Measurements from ENCODE around the gene MED13.

MED13 gene

DNA sequence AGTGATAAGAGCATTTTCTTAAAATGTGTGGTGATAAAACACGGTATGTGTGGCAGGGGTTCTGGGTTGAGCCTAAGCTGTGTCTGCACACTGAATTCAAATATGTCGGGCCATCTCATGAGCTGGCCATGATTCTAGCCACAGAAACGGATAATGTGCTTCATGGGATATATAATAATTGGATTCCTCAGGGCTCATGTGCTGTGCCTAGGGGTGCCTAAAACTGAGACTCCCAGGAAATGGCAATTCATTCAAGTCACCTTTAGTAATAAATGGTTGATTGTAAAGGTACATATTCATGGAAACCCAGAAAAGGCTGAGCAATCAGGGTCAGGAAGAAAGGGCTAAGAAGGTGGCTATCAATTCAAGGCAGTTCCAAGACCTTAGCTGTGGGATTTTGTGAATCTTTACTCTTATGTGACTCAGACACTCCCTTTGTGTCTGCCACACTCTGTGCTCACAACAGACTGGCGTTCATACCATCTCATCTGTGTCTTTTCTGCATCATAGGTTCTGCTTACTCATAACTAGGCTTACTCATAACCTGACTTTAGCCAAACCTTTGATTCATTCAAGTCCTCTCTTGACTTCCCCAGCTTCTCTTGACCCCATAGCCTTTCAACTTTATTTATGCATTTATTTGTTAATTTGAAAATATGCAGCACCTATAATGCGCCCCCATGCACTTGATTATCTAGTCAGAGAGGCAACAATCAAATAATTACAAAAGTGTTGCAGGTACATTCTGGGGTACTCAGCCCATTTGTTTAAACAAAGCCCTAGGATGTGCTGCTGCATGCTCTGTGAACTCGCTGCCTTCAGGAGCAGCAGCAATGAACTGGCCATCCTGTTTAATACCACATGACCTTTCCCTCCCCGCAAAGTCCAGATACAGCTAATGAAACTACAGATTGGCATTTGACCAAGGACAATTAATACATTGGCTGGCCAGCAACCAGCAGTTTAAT, 28.4 kb upstream of the MED13 start:
- no peak overlapping the region for H3K4me3 Mint-ChIP-seq
- H3K9me3 Mint-ChIP-seq = no peaks in the 10 kb centered on the region
- no peak for DNase-seq
- H3K27me3 Mint-ChIP-seq = no peaks in the 10 kb centered on the region
- no peaks in the 10 kb centered on the region for H3K36me3 Mint-ChIP-seq (ENCODE audit: low read depth)
- peak overlapping the region; percentile 79 for H3K27ac Mint-ChIP-seq
- peaks cover 16% of the 10 kb centered on the region for H3K4me1 Mint-ChIP-seq (ENCODE audit: low read depth)

DNA sequence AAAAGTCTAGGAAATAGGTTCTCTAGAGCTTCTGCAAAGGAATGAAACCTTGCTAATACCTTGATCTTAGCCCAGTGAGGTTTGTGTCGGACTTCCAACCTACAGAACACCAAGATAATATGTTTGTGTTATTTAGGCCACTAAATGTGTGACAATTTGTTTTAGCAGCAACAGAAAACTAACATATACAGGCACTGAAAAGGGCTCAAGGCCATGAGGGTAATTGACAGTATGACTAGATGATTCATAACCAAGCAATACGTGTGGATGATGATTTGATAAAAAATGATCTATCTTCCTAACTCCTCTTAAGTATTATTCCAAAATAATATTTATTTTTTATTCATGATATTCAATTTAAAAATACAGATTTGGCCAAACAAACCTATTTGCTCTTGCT, 27.7 kb upstream of the MED13 start:
- no peaks in the 10 kb centered on the region for H3K36me3 Mint-ChIP-seq (ENCODE audit: low read depth)
- H3K27me3 Mint-ChIP-seq = no peaks in the 10 kb centered on the region
- H3K27ac Mint-ChIP-seq = no peak overlapping the region
- no peaks in the 10 kb centered on the region for H3K9me3 Mint-ChIP-seq
- H3K4me3 Mint-ChIP-seq = no peak overlapping the region
- peaks cover 14% of the 10 kb centered on the region for H3K4me1 Mint-ChIP-seq (ENCODE audit: low read depth)
- no peak for DNase-seq

DNA sequence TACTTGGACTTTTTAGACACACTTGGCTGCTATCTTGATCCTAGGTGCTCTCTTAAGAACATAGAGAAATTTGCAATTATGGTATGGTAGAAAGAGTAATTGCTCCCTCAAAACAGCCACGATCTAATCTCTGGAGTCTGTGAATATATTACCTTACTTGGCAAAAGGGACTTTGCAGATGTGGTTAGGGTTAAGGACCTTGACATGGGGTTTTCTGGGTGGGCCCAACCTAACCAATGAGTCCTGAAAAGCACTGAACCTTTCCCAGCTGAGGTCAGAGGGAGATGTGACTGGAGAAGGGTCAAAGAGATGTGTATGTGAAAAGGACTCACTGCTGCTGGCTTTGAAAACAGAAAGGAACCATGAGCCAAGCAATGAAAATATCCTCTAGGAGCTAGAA, 26.7 kb upstream of the MED13 start:
- Mint-ChIP-seq H3K36me3 (ENCODE audit: low read depth) (no peaks in the 10 kb centered on the region), H3K4me1 (ENCODE audit: low read depth) (peaks cover 14% of the 10 kb centered on the region), H3K9me3 (no peaks in the 10 kb centered on the region), H3K27me3 (no peaks in the 10 kb centered on the region), H3K4me3 (no peak overlapping the region), H3K27ac (no peak overlapping the region)
- DNase-seq = no peak

DNA sequence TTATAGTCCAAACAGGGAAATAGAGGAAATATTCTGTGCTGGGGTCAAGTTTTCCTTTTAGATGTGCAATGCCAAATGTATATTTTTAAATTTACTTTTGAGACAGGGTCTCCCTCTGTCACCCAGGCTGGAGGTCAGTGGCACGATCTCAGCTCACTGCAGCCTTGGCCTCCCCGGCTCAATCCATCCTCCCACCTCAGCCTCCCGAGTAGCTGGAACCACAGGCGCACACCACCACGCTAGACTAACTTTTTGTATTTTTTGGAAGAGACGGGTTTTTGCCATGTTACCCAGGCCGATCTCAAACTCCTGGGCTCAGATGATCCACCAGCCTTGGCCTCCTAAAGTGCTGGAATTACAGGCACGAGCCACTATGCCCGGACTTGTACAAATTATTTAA, 25.8 kb upstream of the MED13 start:
- H3K36me3 Mint-ChIP-seq (ENCODE audit: low read depth) = no peaks in the 10 kb centered on the region
- DNase-seq = no peak
- peaks cover 17% of the 10 kb centered on the region for H3K4me1 Mint-ChIP-seq (ENCODE audit: low read depth)
- H3K27ac Mint-ChIP-seq = no peak overlapping the region
- no peaks in the 10 kb centered on the region for H3K27me3 Mint-ChIP-seq
- no peaks in the 10 kb centered on the region for H3K9me3 Mint-ChIP-seq
- H3K4me3 Mint-ChIP-seq = no peak overlapping the region

DNA sequence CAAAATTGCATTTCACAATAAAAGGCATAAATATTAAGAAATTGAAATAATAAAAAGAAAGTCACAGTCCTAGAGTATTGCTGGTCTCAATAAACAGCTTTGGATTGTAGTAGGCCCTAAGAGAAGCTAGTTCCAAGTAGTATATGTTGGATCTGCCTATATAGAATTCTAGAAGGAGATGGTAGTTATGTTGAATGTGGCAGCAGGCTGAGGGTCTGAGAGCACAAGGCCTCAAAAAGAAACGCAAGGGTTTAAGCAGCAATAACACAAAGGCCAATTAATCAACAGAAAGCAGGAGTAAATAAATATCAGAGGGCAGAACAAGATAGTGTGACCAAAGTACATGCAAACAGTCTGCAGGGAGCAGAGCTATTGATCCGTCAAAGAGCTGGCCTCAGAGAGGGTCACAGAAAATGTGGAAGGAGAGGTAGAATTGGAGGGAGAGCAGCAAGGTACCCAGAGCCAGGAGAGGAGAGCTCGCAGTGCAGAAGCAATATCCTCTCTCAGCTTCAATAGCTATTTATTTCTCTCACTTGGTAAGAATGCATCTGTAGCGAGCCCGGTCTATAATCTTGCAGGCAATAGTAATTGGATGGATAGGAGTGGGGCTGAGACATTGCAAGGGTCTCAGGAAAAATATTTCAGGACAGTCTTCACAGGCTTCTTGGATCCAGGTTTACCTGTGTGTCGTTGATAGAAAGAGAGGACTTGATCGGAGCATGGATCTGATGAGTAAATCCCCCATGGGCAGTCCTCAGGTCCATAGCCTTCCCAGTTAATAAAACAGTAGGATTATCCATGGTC, 25.1 kb upstream of the MED13 start:
- peaks cover 23% of the 10 kb centered on the region for H3K4me1 Mint-ChIP-seq (ENCODE audit: low read depth)
- H3K9me3 Mint-ChIP-seq = no peaks in the 10 kb centered on the region
- no peak overlapping the region for H3K27ac Mint-ChIP-seq
- H3K36me3 Mint-ChIP-seq (ENCODE audit: low read depth) = no peaks in the 10 kb centered on the region
- H3K27me3 Mint-ChIP-seq = no peaks in the 10 kb centered on the region
- no peak overlapping the region for H3K4me3 Mint-ChIP-seq
- DNase-seq = no peak

DNA sequence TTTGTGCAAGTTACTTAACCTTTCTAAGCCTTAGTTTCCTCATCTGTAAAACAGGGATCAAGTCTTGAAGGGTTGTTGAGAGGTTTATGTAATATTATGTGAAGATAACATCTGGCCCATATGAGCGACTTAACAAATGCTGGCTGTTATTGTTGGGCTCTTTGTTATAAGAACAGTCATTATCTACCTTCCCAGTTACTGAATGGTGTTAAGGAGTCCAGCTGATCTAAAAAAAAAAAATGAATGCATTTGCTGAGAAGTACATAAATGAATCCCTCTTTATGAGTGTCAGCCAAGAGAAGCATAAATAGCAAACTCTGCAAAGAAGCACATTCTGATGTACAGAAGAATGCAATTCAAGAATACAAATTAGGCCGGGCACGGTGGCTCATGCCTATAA, 24.3 kb upstream of the MED13 start:
- Mint-ChIP-seq H3K36me3 (ENCODE audit: low read depth) (no peaks in the 10 kb centered on the region), H3K4me1 (ENCODE audit: low read depth) (peaks cover 27% of the 10 kb centered on the region), H3K4me3 (no peak overlapping the region), H3K9me3 (no peaks in the 10 kb centered on the region), H3K27me3 (no peaks in the 10 kb centered on the region), H3K27ac (no peak overlapping the region)
- no peak for DNase-seq

DNA sequence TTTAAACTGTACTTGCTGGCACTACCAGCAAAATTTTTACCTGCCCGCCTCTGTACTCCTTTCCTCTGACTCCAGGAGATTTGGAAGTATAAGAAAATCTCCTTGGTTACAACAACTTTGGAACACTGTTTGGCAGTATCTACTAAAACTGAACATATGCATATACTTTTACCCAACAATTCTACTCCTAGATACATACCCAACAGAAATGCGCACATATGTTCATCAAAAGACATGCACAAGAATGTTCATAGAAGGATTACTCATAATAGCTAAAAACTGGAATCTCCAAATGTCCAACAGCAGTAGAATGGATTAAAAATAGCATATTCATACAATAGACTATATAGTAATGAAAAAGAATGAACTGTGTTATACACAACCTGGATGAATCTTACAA, 21.7 kb upstream of the MED13 start:
- no peak for DNase-seq
- Mint-ChIP-seq H3K4me1 (ENCODE audit: low read depth) (peaks cover 12% of the 10 kb centered on the region), H3K9me3 (no peaks in the 10 kb centered on the region), H3K36me3 (ENCODE audit: low read depth) (no peaks in the 10 kb centered on the region), H3K4me3 (no peak overlapping the region), H3K27ac (no peak overlapping the region), H3K27me3 (no peaks in the 10 kb centered on the region)

DNA sequence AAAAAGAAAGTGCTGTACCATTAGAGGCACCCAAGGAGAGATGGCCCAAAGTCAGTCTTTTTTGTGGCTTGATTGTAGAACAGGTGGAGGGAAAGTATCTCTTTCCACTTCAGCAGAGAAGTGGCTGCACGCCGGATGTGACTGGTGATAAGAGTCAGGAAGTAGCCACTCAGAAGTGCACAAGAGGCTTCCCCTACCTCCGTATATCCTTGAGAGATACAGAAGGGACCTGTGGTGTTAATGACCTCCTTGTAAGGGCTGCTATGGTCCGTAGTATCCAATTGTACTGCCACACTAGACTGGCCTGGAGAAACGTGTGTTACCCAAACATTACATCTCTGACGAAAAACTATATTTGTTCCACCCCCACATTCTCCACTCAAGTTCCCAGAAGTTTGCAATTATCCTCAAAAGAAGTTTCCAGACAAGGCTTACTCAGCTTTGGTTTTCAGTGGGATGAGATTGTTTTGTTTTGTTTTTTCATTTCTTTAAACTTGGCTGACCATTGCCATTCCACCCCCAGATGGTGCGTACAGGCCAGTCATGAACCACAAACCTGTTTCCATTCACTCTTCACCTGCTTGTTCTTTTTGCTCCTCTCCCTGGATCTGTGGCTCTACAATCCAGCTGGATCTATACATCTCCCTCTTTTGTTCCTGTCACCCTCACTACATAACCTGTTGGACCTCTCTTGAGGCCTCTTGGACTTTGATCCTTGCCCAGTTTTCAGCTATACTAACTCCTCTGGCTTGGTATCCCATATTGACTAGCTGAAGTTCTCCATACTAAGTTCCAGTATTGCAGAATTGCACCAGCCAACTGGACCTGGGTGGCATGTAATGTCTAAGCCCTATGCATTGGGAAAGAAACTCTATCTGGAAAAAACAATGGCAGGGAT, 20.7 kb upstream of the MED13 start:
- no peaks in the 10 kb centered on the region for H3K27me3 Mint-ChIP-seq
- no peaks in the 10 kb centered on the region for H3K9me3 Mint-ChIP-seq
- peak overlapping the region; percentile 47 for H3K27ac Mint-ChIP-seq
- H3K4me3 Mint-ChIP-seq = no peak overlapping the region
- no peak for DNase-seq
- no peaks in the 10 kb centered on the region for H3K36me3 Mint-ChIP-seq (ENCODE audit: low read depth)
- H3K4me1 Mint-ChIP-seq (ENCODE audit: low read depth) = peaks cover 12% of the 10 kb centered on the region

DNA sequence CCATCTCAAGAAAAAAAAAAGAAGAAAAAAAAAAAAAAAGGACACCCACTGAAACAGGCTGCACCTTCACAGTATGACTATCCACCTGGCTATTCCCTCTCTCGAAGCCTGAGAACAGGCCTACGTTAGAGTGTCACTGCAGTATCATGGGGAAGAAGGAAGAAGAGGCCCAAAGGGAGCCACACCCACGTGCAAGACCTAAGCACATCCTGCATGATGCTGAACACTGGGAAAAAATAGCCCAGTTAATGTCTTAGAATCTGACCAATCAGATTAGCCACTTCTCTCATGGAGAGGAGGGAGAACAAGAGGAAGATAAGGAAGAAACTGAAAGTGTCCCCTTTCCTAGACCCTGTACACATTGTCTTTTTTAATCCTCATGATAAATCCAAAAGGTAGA, 19.5 kb upstream of the MED13 start:
- H3K4me1 Mint-ChIP-seq (ENCODE audit: low read depth) = peaks cover 12% of the 10 kb centered on the region
- no peaks in the 10 kb centered on the region for H3K9me3 Mint-ChIP-seq
- no peak overlapping the region for H3K27ac Mint-ChIP-seq
- H3K36me3 Mint-ChIP-seq (ENCODE audit: low read depth) = no peaks in the 10 kb centered on the region
- H3K4me3 Mint-ChIP-seq = no peak overlapping the region
- DNase-seq = no peak
- H3K27me3 Mint-ChIP-seq = peaks cover 6% of the 10 kb centered on the region

DNA sequence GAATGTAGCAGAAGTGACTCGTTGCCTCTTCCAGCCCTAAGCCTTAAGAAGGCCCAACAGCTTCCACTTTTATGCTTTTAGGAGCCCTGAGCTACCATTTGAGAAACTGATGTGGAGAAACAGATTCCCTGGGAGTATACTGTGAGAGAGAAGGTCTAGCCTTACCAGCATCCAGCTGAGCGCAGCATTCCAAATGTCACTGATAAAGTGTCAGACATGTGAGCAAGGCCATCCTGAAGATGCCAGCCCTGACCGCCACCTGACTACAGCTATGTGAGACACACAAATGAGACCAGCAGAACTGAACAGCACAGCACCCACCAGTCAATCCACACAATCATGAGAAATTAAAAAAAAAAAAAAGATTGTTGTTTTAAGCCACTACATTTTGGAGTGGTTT, 18.6 kb upstream of the MED13 start:
- no peak overlapping the region for H3K27ac Mint-ChIP-seq
- no peaks in the 10 kb centered on the region for H3K36me3 Mint-ChIP-seq (ENCODE audit: low read depth)
- DNase-seq = no peak
- H3K9me3 Mint-ChIP-seq = no peaks in the 10 kb centered on the region
- no peak overlapping the region for H3K4me3 Mint-ChIP-seq
- peaks cover 7% of the 10 kb centered on the region for H3K27me3 Mint-ChIP-seq
- H3K4me1 Mint-ChIP-seq (ENCODE audit: low read depth) = peaks cover 12% of the 10 kb centered on the region

DNA sequence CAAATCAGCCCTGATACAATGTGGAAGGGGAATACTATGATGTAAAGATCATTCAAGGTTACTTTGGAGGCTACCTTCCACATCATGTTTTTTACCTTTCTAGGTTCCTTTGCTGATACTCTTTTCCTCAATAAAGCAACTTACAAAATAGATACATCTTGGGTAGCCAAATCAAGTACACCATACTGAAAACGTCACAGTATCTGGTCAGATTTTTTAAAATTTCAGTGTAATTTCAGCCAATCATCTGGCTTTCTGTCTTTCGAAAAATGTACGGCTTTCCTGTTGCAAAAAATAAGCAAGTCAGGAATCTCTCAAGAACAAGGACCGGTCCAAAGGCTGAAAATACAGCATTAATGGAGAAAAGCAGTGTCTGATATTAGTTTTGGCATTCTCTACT, 15.6 kb upstream of the MED13 start:
- no peak overlapping the region for H3K4me3 Mint-ChIP-seq
- H3K4me1 Mint-ChIP-seq (ENCODE audit: low read depth) = peaks cover 7% of the 10 kb centered on the region
- no peaks in the 10 kb centered on the region for H3K9me3 Mint-ChIP-seq
- peaks cover 26% of the 10 kb centered on the region for H3K27me3 Mint-ChIP-seq
- no peak for DNase-seq
- no peaks in the 10 kb centered on the region for H3K36me3 Mint-ChIP-seq (ENCODE audit: low read depth)
- no peak overlapping the region for H3K27ac Mint-ChIP-seq

DNA sequence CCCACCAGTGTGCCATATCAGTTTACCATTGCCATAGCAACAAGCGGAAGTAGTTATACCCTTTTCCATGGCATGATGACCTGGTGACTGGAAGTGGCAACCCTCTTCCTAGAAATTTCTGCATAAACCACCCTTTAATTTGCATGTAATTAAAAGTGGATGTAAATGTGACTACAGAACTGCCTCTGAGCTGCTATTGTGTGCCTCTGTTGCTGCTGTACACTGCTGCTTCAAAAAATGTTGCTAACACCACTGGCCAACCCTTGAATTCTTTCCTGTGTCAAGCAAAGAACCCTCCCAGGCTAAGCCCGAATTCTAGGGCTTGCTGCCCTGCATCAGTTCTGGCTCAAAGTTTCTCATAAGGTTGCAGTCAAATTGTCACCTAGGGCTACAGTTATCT, 12.9 kb upstream of the MED13 start:
- H3K4me3 Mint-ChIP-seq = no peak overlapping the region
- H3K27me3 Mint-ChIP-seq = peaks cover 28% of the 10 kb centered on the region
- peaks cover 6% of the 10 kb centered on the region for H3K4me1 Mint-ChIP-seq (ENCODE audit: low read depth)
- H3K9me3 Mint-ChIP-seq = no peaks in the 10 kb centered on the region
- H3K27ac Mint-ChIP-seq = no peak overlapping the region
- no peak for DNase-seq
- H3K36me3 Mint-ChIP-seq (ENCODE audit: low read depth) = no peaks in the 10 kb centered on the region

DNA sequence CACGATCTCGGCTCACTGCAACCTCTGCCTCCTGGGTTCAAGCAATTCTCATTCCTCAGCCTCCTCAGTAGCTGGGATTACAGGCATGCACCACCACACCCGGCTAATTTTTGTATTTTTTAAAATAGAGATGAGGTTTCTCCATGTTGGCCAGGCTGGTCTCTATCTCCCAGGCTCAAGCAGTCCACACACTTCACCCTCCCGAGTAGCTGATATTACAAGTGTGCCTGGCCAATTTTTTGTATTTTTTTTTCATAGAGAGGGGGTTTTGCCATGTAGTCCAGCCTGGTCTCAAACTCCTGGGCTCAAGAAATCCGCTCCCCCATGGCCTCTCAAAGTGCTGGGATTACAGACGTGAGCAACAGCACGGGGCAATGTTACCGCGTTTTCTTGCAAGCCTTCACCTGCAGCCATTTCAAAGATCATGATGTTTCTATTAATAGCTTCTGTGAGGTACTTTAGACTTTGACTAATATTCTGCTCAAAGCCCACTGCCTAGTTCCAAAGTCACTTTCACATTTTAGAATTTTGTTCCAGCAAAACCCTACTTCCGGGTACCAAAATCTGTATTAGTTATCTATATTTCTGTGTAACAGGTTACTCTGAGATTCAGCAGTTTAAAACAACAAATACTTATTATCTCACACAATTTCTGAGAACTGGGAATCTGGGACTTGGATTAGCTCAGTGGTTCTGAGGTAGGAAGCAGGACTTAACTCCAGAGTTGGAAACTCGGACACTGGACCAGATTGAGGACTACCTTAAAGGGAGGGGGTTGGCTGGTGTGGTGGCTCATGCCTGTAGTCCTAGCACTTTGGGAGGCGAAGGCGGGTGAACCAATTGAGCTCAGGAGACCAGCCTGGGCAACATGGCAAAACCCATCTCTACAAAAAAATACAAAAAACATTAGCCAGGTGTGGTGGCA, 12.0 kb upstream of the MED13 start:
- Mint-ChIP-seq H3K27ac (no peak overlapping the region), H3K4me3 (no peak overlapping the region), H3K27me3 (peaks cover 28% of the 10 kb centered on the region), H3K4me1 (ENCODE audit: low read depth) (peaks cover 6% of the 10 kb centered on the region), H3K9me3 (no peaks in the 10 kb centered on the region), H3K36me3 (ENCODE audit: low read depth) (no peaks in the 10 kb centered on the region)
- no peak for DNase-seq

Measured in activated T-cell treated with anti-CD3 and anti-CD28 coated beads, Interleukin-2, amount 50 U/mL, for 24 hours (primary cell).